ENCODE results near the gene PHF21A. TPM values are rescaled to one million over a fixed set of nuclear protein-coding genes. Genes with fewer than 3 reads are reported as not detected.

The PHF21A gene
- total RNA-seq, 1 experiment from 2014 or later, result 29.4 TPM

GRCh38 chr11:46142561-46142960 is 21.3 kb upstream of the PHF21A start:
- no peak for DNase-seq (ENCODE audit: low spot score)
- POLR2A ChIA-PET, result no interaction called here
- CTCF ChIA-PET, result interaction anchor here (0.6 to 1.2 kb wide), 3 partner anchors 8 to 178 kb away, joined by 3 to 5 read pairs (median 3); no protein-coding TSS in a partner anchor
- H3K36me3 Mint-ChIP-seq, result no peaks in the 10 kb centered on the region
- no peaks in the 10 kb centered on the region for H3K27me3 Mint-ChIP-seq (ENCODE audit: low read depth)
- TF ChIP-seq HMGXB4 (CRISPR knock-in tag; IDR thresholded peaks at IDR 0.05) (no peak), NR2C2 (CRISPR knock-in tag; IDR thresholded peaks at IDR 0.05) (no peak), ZMAT4 (CRISPR knock-in tag; IDR thresholded peaks at IDR 0.05) (no peak), EMX1 (CRISPR knock-in tag; IDR thresholded peaks at IDR 0.05) (no peak), SMAD3 (CRISPR knock-in tag; IDR thresholded peaks at IDR 0.05; ENCODE audit: borderline replicate concordance) (no peak), ZNF512 (CRISPR knock-in tag; IDR thresholded peaks at IDR 0.05; ENCODE audit: borderline replicate concordance) (no peak), MAX (CRISPR knock-in tag; IDR thresholded peaks at IDR 0.05) (no peak), ELF4 (CRISPR knock-in tag; IDR thresholded peaks at IDR 0.05; ENCODE audit: low read depth) (no peak), CREM (CRISPR knock-in tag; IDR thresholded peaks at IDR 0.05) (no peak), TCF7 (CRISPR knock-in tag; IDR thresholded peaks at IDR 0.05; ENCODE audit: low read depth) (no peak), FOXK1 (CRISPR knock-in tag; IDR thresholded peaks at IDR 0.05) (no peak), SOX15 (CRISPR knock-in tag; IDR thresholded peaks at IDR 0.05) (no peak), ZNF281 (CRISPR knock-in tag; IDR thresholded peaks at IDR 0.05) (no peak), ETV6 (CRISPR knock-in tag; IDR thresholded peaks at IDR 0.05) (no peak), FOXP4 (CRISPR knock-in tag; IDR thresholded peaks at IDR 0.05) (no peak), AFF4 (CRISPR knock-in tag; IDR thresholded peaks at IDR 0.05; ENCODE audit: borderline replicate concordance) (no peak), E2F5 (CRISPR knock-in tag; IDR thresholded peaks at IDR 0.05) (no peak), ZBTB21 (CRISPR knock-in tag; IDR thresholded peaks at IDR 0.05; ENCODE audit: borderline replicate concordance) (no peak), GTF2I (CRISPR knock-in tag; conservative IDR thresholded peaks at IDR 0.05) (no peak), GRHL2 (CRISPR knock-in tag; IDR thresholded peaks at IDR 0.05; ENCODE audit: insufficient replicate concordance, severe bottlenecking) (no peak)
- H3K27ac Mint-ChIP-seq, result no peak overlapping the region
- no peaks in the 10 kb centered on the region for H3K4me1 Mint-ChIP-seq
- no peak; the same call in 1 of the 2 replicates for ATAC-seq
- no peaks in the 10 kb centered on the region for H3K9me3 Mint-ChIP-seq
- no peak overlapping the region for H3K4me3 Mint-ChIP-seq

Measured in WTC11 (cell line).